Activated CD8-positive, alpha-beta T cell treated with anti-CD3 and anti-CD28 coated beads for 36 hours (primary cell): Measurements from ENCODE around the gene SUN1. TPM values are rescaled to one million over a fixed set of nuclear protein-coding genes. Genes with fewer than 3 reads are reported as not detected.

ENCODE experiments used
- ATAC-seq: fragments of 200-7000 bp; cut with Tn5 transposase; one replicate; pipeline ENCODE4 v1.10.0; 2021; ENCODE audit warnings: mild to moderate bottlenecking, moderate library complexity
- CTCF ChIA-PET: fragments of 350-600 bp; sonication (Branson Sonifier 250); formaldehyde crosslinking; loops from one replicate; lab custom pipeline; 2021; ENCODE audit warnings: antibody characterized with exemption; lab: Charles Lee
- POLR2A ChIA-PET: fragments of 350-600 bp; sonication (Branson Sonifier 250); formaldehyde crosslinking; loops from one replicate; lab custom pipeline; 2021; ENCODE audit warnings: antibody characterized with exemption; lab: Charles Lee
- DNase-seq: peaks from one replicate; pipeline ENCODE4 v3.0.0-alpha.2; 2020
- H3K27ac Mint-ChIP-seq: one replicate; pipeline ENCODE4 v1.8.0; 2021; ENCODE audit warnings: mild to moderate bottlenecking, mixed read lengths
- H3K27me3 Mint-ChIP-seq: one replicate; pipeline ENCODE4 v1.8.0; 2021; ENCODE audit warnings: mixed read lengths
- H3K36me3 Mint-ChIP-seq: one replicate; pipeline ENCODE4 v1.8.0; 2021; ENCODE audit warnings: low read depth, mixed read lengths
- H3K4me1 Mint-ChIP-seq: one replicate; pipeline ENCODE4 v1.8.0; 2021; ENCODE audit warnings: low read depth, mixed read lengths
- H3K4me3 Mint-ChIP-seq: one replicate; pipeline ENCODE4 v1.8.0; 2021; ENCODE audit warnings: mild to moderate bottlenecking, moderate library complexity, mixed read lengths
- H3K9me3 Mint-ChIP-seq: one replicate; pipeline ENCODE4 v1.8.0; 2021; ENCODE audit warnings: mixed read lengths
- intact Hi-C: fragments of 100-400 bp; cut with micrococcal nuclease; formaldehyde crosslinking; loops from one replicate; pipeline ENCODE4 v1.10.0; 2022
- total RNA-seq, 2 experiments: library from RNA; stranded (reverse); gene quantifications; one replicate each; pipeline ENCODE4 v1.2.3, GENCODE V29; 2021
- TF ChIP-seq, protein P1 (sequence below): fragments of 200-600 bp; IDR thresholded peaks from one replicate; pipeline ENCODE4 v1.8.0; 2022; ENCODE audit warnings: antibody characterized with exemption, mild to moderate bottlenecking

The SUN1 gene
- total RNA-seq, 2 experiments from 2014 or later = 71.3 to 71.6 TPM

DNA sequence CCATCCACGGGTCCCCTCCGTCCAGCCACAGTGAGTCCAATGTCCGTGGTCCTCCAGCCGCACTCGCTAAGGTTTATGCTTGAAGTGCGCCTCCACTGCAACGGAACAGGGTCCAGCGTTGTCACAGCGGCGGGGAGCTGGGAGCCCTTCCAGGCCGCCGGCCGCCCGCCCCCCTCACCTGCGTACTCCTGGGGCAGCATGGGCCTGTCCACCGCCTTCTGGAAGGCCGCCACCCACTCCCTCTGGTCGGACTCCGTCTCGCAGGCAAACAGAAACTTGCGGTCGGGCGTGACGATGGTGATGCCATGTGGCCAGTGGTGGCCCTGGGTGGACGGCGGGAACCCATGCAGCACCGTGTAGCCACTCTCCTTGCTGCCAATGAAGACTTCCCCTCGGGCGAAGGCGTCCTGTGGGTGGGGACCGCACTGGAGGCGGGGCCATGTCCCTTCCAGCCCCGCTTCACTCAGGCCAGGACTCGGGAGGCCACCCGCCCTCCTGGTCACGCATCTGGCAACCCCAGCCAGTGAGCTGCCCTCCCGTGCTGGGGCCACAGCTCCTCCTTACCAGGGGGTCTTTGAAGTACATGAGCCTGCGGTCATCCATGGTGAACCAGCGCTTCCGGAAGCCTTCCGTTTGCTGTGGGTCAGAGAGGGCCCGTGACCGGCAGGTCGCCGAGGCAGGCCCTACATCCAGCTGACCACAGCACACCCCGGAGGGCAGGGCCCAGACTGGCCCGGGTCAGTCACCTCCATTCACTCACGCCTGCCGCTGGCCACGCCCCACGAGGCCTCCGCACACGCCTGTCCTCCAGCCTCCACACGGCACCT is 66.8 kb downstream of the SUN1 start:
- intact Hi-C loops = no loop called here
- ChIA-PET CTCF (interaction anchor here (0.9 to 1.8 kb wide), 2 partner anchors 10 to 95 kb away, joined by 3 to 7 read pairs; no protein-coding TSS in a partner anchor), POLR2A (interaction anchor here (1.0 kb wide), 2 partner anchors 19 to 23 kb away, joined by 3 to 4 read pairs; no protein-coding TSS in a partner anchor)
- H3K36me3 Mint-ChIP-seq = peaks cover 34% of the 10 kb centered on the region
- H3K4me3 Mint-ChIP-seq = no peak overlapping the region
- TF ChIP-seq, protein P1, sequence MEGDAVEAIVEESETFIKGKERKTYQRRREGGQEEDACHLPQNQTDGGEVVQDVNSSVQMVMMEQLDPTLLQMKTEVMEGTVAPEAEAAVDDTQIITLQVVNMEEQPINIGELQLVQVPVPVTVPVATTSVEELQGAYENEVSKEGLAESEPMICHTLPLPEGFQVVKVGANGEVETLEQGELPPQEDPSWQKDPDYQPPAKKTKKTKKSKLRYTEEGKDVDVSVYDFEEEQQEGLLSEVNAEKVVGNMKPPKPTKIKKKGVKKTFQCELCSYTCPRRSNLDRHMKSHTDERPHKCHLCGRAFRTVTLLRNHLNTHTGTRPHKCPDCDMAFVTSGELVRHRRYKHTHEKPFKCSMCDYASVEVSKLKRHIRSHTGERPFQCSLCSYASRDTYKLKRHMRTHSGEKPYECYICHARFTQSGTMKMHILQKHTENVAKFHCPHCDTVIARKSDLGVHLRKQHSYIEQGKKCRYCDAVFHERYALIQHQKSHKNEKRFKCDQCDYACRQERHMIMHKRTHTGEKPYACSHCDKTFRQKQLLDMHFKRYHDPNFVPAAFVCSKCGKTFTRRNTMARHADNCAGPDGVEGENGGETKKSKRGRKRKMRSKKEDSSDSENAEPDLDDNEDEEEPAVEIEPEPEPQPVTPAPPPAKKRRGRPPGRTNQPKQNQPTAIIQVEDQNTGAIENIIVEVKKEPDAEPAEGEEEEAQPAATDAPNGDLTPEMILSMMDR = no peak
- H3K4me1 Mint-ChIP-seq = no peaks in the 10 kb centered on the region
- H3K27me3 Mint-ChIP-seq = no peaks in the 10 kb centered on the region
- DNase-seq = no peak
- no peaks in the 10 kb centered on the region for H3K9me3 Mint-ChIP-seq
- ATAC-seq = no peak
- H3K27ac Mint-ChIP-seq = no peak overlapping the region

DNA sequence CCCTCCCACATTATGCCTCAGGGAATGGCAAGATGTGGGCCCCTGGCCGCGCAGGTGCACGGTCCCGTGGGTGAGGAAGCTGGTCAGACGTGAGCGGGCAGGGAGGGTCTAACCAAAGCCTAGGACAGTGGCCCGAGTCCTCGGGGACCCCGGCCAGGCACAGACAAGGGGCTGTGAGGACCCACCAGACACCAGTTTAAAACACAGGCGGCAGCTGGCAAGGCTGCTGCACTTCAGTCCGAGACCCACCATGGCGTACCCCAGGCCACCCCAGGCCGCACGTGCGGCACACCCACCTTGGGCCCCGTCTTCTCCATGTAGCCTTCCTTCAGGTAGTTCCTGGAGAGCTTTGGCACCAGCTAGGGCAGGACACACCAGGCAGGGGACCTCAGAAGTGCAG is 67.5 kb downstream of the SUN1 start:
- intact Hi-C loops = no loop called here
- TF ChIP-seq, protein P1 = no peak
- POLR2A ChIA-PET = interaction anchor here (1.0 kb wide), 1 partner anchor 18 kb away, joined by 3 read pairs; no protein-coding TSS in a partner anchor
- Mint-ChIP-seq H3K27me3 (no peaks in the 10 kb centered on the region), H3K27ac (no peak overlapping the region), H3K36me3 (peaks cover 33% of the 10 kb centered on the region), H3K4me1 (no peaks in the 10 kb centered on the region), H3K9me3 (no peaks in the 10 kb centered on the region), H3K4me3 (no peak overlapping the region)
- no peak for DNase-seq
- CTCF ChIA-PET = interaction anchor here (1.8 kb wide), 1 partner anchor 9 kb away, joined by 7 read pairs; no protein-coding TSS in a partner anchor
- ATAC-seq = no peak

DNA sequence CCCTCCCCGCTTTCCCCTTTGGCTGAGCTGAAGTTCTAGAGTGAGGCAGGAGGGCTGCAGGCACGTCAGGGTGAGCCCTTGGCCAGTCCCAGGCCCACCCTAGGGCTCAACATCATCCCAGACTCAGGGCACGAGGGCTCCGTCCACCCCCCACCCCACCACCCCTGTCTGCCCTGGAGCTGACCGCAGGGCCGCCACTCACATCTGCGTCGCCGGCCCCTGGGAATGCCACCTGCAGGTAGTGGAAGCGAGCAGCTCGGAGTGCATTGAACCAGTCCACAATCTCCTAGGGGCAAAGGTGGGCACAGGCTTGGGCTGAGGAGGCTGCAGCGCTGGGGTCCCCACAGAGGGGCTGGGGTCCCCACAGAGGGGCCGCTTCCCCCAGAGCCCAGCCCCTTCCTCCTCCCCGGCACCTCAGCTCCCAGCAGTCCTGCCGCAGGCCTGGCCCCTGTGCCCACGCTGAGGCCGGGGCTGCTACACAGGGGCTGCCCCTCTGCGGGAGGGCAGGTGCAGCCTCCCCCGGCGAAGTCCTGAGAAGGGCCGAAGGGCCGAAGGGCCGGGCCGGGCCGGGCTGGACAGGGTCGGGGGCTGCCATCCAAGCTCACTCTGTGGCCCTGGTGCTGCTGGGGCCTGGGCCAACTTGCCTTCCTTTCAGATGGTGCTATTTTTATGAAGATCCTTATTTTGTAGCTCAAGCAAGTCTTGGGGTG is 68.2 kb downstream of the SUN1 start:
- Mint-ChIP-seq H3K4me1 (no peaks in the 10 kb centered on the region), H3K4me3 (no peak overlapping the region), H3K9me3 (no peaks in the 10 kb centered on the region), H3K27ac (no peak overlapping the region), H3K36me3 (peaks cover 29% of the 10 kb centered on the region), H3K27me3 (no peaks in the 10 kb centered on the region)
- intact Hi-C loops = no loop called here
- DNase-seq (no peak), ATAC-seq (no peak)
- ChIA-PET POLR2A (interaction anchor here (1.5 kb wide), 1 partner anchor 67 kb away, joined by 5 read pairs; no protein-coding TSS in a partner anchor), CTCF (interaction anchor here (1.8 kb wide), 1 partner anchor 8 kb away, joined by 7 read pairs; no protein-coding TSS in a partner anchor)
- TF ChIP-seq, protein P1 = no peak

- H3K27me3 Mint-ChIP-seq = no peaks in the 10 kb centered on the region
- ATAC-seq (peak; percentile 10), DNase-seq (no peak)
- TF ChIP-seq, protein P1 = no peak
- H3K27ac Mint-ChIP-seq = no peak overlapping the region
- intact Hi-C loops = no loop called here
- POLR2A ChIA-PET = interaction anchor here (1.5 kb wide), 1 partner anchor 66 kb away, joined by 5 read pairs; no protein-coding TSS in a partner anchor
- CTCF ChIA-PET = no interaction called here
- no peaks in the 10 kb centered on the region for H3K4me1 Mint-ChIP-seq
- H3K4me3 Mint-ChIP-seq = no peak overlapping the region
- H3K9me3 Mint-ChIP-seq = no peaks in the 10 kb centered on the region
- H3K36me3 Mint-ChIP-seq = peaks cover 23% of the 10 kb centered on the region
Observed at GRCh38 chr7:901041-901387, 68.7 kb downstream of the SUN1 start.
